TTC549 (cell line): ENCODE data around the gene MBNL2.

Source experiments
- FAIRE-seq: peaks from 2 replicates; lab custom pipeline; 2012; peaks lifted over from hg19 to GRCh38; lab: Jason Lieb, UNC

Gene MBNL2

DNA sequence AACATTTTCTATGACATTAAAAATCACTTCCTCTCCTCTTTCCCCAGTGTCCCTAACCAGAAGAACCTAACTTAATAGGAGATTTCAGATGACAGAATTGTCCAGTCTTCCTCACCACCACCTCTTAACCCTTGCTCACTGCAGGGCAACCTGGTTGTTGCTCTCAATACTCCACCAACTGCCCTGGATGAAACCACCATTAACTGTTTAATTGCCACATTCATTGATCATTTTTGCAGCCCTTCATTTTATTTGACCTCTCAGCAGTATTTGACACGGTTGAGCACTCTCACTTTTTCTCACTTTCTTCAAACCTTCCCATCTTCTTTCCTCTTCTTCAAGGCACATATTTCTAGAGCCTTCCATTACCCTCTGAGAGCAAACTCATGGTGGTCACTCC lies 84.0 kb downstream of the MBNL2 start:
- no peak for FAIRE-seq

- no peak for FAIRE-seq
These were observed 84.5 kb downstream of the MBNL2 start for GRCh38 chr13:97306645-97307044.

- no peak for FAIRE-seq
These were observed 85.2 kb downstream of the MBNL2 start for GRCh38 chr13:97307118-97307881.

GRCh38 chr13:97307882-97308624 lies 85.9 kb downstream of the MBNL2 start:
- FAIRE-seq = no peak

DNA sequence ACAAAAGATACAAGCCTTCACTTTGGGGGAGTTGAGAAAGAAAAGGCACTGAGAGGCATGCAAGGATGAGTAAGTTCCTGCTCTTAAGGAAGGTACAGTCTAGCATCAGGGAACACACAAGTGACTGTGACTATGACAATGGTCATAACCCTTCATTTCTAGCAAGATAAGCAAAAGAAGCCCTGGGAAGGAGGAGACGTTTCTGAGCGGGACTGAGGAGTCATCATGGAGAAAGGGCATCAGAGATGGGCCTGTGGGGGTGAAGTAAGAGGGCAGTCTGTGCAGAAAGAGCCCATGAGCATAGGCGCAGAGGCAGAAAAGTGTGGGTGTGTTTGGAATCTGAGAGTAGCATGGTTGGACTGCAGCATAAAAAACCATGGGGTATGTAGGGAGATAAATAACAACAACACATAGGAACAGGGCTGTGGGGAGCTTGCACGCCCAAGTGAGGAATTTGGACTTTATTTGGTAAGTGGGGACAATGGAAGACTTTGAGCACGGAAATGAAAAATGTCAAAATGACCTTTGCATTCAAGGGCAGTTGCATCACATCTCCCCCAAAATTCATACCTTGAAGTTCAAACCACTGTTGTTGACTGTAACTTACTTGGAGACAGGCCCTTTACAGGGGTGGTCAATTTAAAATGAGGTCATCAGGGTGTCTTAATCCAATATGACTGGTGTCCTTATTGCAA lies 86.7 kb downstream of the MBNL2 start:
- FAIRE-seq = no peak

DNA sequence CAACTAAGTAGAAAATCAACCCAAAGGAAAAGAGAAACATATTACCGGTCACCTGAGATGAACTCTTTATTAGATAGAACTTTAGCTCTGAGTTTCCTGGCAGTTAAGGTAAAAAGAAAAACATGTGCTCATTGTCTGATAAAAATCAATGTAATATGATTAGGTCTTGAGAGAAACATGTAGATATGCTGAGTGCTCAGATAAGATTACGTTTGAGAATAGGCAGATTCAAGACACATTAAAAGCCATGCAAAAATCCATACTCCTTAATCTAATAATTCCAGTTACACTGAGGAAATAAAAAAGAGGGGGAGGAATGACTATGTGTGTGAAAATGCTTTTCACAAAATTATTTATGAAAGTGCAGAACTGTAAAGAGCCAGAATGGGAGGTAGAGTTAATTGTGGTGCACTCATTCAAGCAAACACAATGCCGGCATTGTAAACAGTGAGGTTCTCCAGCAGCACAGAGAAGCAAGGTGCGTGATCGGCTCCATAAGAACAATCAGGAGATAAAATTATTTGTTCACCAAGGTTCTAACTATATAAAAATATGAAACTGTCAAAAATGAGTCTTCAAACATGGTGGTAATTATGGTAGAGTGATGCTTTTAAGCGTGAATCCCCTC lies 88.8 kb downstream of the MBNL2 start:
- FAIRE-seq = no peak

- no peak for FAIRE-seq
These were observed 89.8 kb downstream of the MBNL2 start for GRCh38 chr13:97311956-97312355.

- no peak for FAIRE-seq
These were observed 91.6 kb downstream of the MBNL2 start for GRCh38 chr13:97313551-97314260.

- no peak for FAIRE-seq
These were observed 94.3 kb downstream of the MBNL2 start for GRCh38 chr13:97316390-97316789.

- FAIRE-seq = no peak
These were observed 95.8 kb downstream of the MBNL2 start for GRCh38 chr13:97317933-97318332.

DNA sequence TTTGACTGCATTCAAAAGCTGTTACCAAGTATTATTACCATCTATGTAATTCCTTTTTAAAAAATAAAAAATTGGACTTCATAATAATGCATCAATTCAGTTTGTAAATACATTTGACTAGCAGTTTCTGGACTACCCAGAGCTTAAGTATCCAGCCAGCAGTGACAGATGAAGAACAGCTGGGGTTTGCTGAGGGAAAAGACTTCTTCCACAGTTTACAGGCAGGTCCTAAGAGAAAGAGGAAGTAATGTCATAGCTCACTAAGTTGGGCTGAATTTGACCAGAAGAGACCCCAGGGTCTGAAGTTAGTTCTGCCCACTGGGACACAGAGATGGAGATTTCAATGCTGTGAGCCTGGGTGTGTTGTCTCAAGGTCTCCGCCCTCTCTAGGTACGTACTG lies 96.4 kb downstream of the MBNL2 start:
- no peak for FAIRE-seq

DNA sequence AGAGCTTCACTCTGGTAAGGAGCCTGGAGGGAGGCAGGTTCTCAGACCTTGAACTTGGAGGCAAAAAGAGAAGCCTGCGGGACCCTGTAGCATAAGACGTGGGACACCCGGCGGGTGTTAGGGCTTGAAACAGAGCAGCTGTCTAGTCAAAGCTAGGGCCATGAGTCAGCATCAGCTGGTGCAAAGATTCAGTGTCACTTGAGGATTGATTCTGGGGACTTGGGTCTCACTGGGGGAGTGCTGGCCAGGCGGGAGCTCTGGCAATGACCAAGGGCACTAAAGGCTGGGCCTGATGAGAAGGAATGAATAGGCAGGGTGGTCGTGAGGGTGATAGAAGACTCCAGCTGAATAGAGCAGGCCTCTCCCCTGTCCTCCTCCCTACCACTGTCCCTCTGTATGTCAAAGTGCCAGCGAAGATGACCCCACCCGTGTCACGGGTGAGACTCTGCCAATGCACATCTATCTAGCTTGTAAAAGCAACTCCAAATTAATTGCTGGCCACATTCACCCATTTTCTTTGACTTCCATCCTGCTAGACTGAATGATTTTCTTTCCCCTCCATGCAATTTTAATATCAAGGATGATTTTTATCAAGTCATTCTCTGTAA lies 97.1 kb downstream of the MBNL2 start:
- FAIRE-seq = no peak

GRCh38 chr13:97321101-97321500 lies 99.0 kb downstream of the MBNL2 start:
- no peak for FAIRE-seq

- FAIRE-seq = no peak
These were observed 99.6 kb downstream of the MBNL2 start for GRCh38 chr13:97321616-97322321.

- no peak for FAIRE-seq
These were observed 100.7 kb downstream of the MBNL2 start for GRCh38 chr13:97322740-97323342.

GRCh38 chr13:97324115-97324514 lies 102.0 kb downstream of the MBNL2 start:
- FAIRE-seq = no peak

DNA sequence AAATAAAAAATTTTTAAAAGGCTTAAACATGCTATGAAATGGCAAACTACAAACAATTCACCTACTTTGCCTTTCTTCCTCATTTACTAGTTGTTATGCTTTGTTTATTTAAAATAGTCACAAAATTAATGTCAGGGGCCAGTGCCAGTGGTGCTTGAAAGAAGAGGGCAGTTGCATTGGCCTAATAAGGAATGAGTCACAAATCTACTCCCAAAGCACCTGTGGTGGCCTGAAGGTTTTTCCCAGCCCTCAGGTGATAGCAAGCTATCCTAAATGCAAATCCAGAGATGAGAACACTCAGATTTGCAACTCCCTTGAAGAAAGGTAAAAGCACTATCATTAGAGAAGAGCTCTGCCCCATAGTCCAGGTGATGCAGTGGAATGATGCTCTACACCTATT lies 103.6 kb downstream of the MBNL2 start:
- FAIRE-seq = no peak

DNA sequence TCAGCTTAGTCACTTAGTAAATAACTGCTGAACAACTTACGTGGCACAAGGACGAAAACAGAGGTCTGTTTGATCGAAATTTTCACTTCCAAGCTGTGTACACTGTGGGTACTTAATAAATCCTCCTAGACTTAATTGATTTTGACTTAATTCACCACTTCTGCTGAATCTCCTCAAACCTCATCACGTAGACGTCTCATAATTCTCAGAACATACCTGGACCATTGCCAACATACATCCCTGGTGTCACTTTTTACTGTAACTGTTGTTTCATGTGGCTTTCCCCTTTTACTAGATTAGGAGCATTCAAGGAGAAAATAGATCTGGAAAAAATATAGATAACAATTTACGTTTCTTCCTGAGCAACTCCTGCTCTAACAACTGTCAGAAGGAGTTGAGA lies 105.0 kb downstream of the MBNL2 start:
- FAIRE-seq = no peak

- FAIRE-seq = no peak
These were observed 105.5 kb downstream of the MBNL2 start for GRCh38 chr13:97327506-97328221.

GRCh38 chr13:97328222-97328790 lies 106.2 kb downstream of the MBNL2 start:
- FAIRE-seq = no peak
